OCI-LY3 (cell line): ENCODE measurements around the gene STXBP4.

Source experiments
- H2AFZ ChIP-seq: fragments of 200-600, 300-600 bp; shearing (Covaris generic); 2 replicates; pipeline ENCODE4 v1.6.0; 2014; ENCODE audit warnings: antibody characterized with exemption, low read depth, low read length
- H3K27ac ChIP-seq: fragments of 200-600, 300-600 bp; sonication (generic); 2 replicates; pipeline ENCODE4 v1.5.1; 2014; ENCODE audit warnings: mild to moderate bottlenecking, low read length, moderate library complexity, mixed read lengths
- H3K27me3 ChIP-seq: fragments of 200-600, 300-600 bp; sonication (generic); 2 replicates; pipeline ENCODE4 v1.6.1; 2014; ENCODE audit warnings: low read depth, low read length, mixed read lengths
- H3K36me3 ChIP-seq: fragments of 200-600, 300-600 bp; sonication (generic); replicated peaks from 2 replicates; pipeline ENCODE3; 2014; ENCODE audit warnings: low read depth, low read length, mixed read lengths
- H3K4me1 ChIP-seq: fragments of 300-600, 200-600 bp; sonication (generic); 2 replicates; pipeline ENCODE4 v1.6.1; 2014; ENCODE audit warnings: low read length, mixed read lengths
- H3K4me2 ChIP-seq: fragments of 200-600, 300-600 bp; sonication (generic); 2 replicates; pipeline ENCODE4 v1.6.1; 2014; ENCODE audit warnings: low read length, mixed read lengths
- H3K4me3 ChIP-seq: fragments of 300-600, 200-600 bp; sonication (generic); 2 replicates; pipeline ENCODE4 v1.5.1; 2014; ENCODE audit warnings: antibody characterized with exemption, mild to moderate bottlenecking, low read length, moderate library complexity
- H3K79me2 ChIP-seq: fragments of 300-600, 200-600 bp; shearing (Covaris generic); 2 replicates; pipeline ENCODE4 v1.6.1; 2014; ENCODE audit warnings: mild to moderate bottlenecking, low read length, mixed read lengths
- H3K9ac ChIP-seq: fragments of 300-600, 200-600 bp; shearing (Covaris generic); 2 replicates; pipeline ENCODE4 v1.6.0; 2014; ENCODE audit warnings: mild to moderate bottlenecking, low read length, moderate library complexity
- H3K9me3 ChIP-seq: fragments of 200-600, 300-600 bp; shearing (Covaris generic); 2 replicates; pipeline ENCODE4 v1.6.1; 2014; ENCODE audit warnings: low read length, mixed read lengths; ENCODE audit not compliant: insufficient read depth
- H4K20me1 ChIP-seq: fragments of 200-600, 300-600 bp; sonication (generic); 2 replicates; pipeline ENCODE4 v1.6.1; 2016; ENCODE audit warnings: low read length, mixed read lengths; ENCODE audit not compliant: insufficient read depth
- CTCF ChIP-seq: fragments of 200-600, 300-600 bp; sonication (generic); IDR thresholded peaks from 2 replicates; pipeline ENCODE4 v1.5.1; 2014; ENCODE audit warnings: antibody characterized with exemption, low read length, low read depth
- EZH2phosphoT487 ChIP-seq: fragments of 200-600 bp; shearing (Covaris generic); IDR thresholded peaks from 2 replicates; pipeline ENCODE4 v1.6.1; 2018; ENCODE audit warnings: antibody characterized with exemption, mixed run types, low read depth

The STXBP4 gene

GRCh38 chr17:55053855-55054254, 85.3 kb downstream of the STXBP4 start:
- TF ChIP-seq EZH2phosphoT487: no peak
- peak; percentile 62 for TF ChIP-seq CTCF
- no peaks in the 10 kb centered on the region for H3K9me3 ChIP-seq
- no peak overlapping the region for H3K4me3 ChIP-seq
- H3K4me1 ChIP-seq: no peaks in the 10 kb centered on the region
- no peaks in the 10 kb centered on the region for H3K36me3 ChIP-seq
- no peak overlapping the region for H3K4me2 ChIP-seq
- H2AFZ ChIP-seq: no peak overlapping the region
- H3K27ac ChIP-seq: no peak overlapping the region
- no peak overlapping the region for H3K9ac ChIP-seq
- no peaks in the 10 kb centered on the region for H3K27me3 ChIP-seq
- H4K20me1 ChIP-seq: no peaks in the 10 kb centered on the region
- no peaks in the 10 kb centered on the region for H3K79me2 ChIP-seq

DNA sequence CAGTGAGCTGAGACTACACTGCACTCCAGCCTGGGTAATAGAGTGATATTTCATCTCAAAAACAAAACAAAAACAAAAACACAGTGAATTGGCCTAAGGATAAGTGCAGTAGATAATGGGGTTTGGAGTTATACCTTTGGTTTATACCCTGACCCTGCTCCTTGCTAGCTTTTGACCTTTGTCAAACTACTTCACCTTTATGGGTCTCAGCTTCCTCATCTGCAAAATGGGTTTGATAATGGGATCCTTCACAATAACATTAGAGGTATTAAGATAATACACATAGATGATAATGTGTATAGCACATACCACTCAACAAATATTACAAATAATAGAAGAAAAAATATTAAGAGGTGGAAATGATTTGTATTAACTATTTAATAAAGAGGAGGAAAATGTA, 85.9 kb downstream of the STXBP4 start:
- H3K4me1 ChIP-seq: no peaks in the 10 kb centered on the region
- no peak overlapping the region for H3K4me3 ChIP-seq
- no peak overlapping the region for H2AFZ ChIP-seq
- no peak overlapping the region for H3K4me2 ChIP-seq
- TF ChIP-seq CTCF: no peak
- TF ChIP-seq EZH2phosphoT487: no peak
- no peaks in the 10 kb centered on the region for H3K36me3 ChIP-seq
- H4K20me1 ChIP-seq: no peaks in the 10 kb centered on the region
- no peaks in the 10 kb centered on the region for H3K79me2 ChIP-seq
- no peaks in the 10 kb centered on the region for H3K9me3 ChIP-seq
- H3K9ac ChIP-seq: no peak overlapping the region
- H3K27me3 ChIP-seq: no peaks in the 10 kb centered on the region
- no peak overlapping the region for H3K27ac ChIP-seq

DNA sequence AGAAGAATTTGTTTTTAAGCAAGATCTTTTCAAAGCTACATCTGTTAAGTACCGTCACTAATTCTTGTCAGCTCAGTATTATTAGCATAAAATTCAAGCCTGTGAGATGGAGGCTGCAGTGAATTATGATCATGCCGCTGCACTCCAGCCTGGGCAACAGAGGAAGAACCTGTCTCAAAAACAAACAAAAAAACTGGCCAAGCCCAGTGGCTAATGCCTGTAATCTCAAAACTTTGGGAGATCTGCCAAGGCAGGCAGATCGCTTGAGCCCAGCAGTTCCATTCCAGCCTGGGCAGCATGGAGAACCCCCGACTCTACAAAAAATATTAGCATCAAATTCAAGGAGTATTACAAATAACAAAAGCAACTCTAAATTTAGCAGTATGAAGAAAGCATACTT, 88.0 kb downstream of the STXBP4 start:
- Histone ChIP-seq H4K20me1 (no peaks in the 10 kb centered on the region), H3K9ac (no peak overlapping the region), H3K79me2 (no peaks in the 10 kb centered on the region), H3K36me3 (no peaks in the 10 kb centered on the region), H3K4me3 (no peak overlapping the region), H3K4me1 (no peaks in the 10 kb centered on the region), H3K4me2 (no peak overlapping the region), H3K9me3 (no peaks in the 10 kb centered on the region), H3K27ac (no peak overlapping the region), H2AFZ (no peak overlapping the region), H3K27me3 (no peaks in the 10 kb centered on the region)
- TF ChIP-seq EZH2phosphoT487 (no peak), CTCF (no peak)

DNA sequence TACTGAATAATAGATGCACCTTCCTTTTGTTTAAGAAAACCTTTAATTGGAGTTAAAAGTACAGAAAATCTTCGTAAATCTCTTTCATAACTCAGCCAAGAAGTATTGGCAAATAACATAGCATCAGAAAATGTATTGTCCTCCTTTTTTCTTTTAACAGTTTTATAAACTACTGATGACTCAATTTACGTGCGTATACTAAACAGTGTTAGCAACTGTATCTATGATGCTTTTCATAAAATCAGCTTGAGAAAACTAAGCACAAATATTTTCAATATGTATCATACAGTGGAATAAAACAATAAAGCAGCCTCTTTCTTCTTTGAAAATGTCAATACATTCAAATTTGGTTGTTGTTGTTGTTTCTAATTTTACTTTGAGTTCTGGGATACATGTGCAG, 88.6 kb downstream of the STXBP4 start:
- Histone ChIP-seq H3K4me1 (no peaks in the 10 kb centered on the region), H3K27ac (no peak overlapping the region), H3K27me3 (no peaks in the 10 kb centered on the region), H3K9me3 (no peaks in the 10 kb centered on the region), H3K4me3 (no peak overlapping the region), H3K4me2 (no peak overlapping the region), H4K20me1 (no peaks in the 10 kb centered on the region), H2AFZ (no peak overlapping the region), H3K79me2 (no peaks in the 10 kb centered on the region), H3K36me3 (no peaks in the 10 kb centered on the region), H3K9ac (no peak overlapping the region)
- TF ChIP-seq CTCF (no peak), EZH2phosphoT487 (no peak)
